ENCODE results near the gene LSAMP. TPM values are rescaled to one million over a fixed set of nuclear protein-coding genes. Genes with fewer than 3 reads are reported as not detected.

LSAMP gene
- total RNA-seq, 1 donor from 2014 or later = 16.4 TPM

DNA sequence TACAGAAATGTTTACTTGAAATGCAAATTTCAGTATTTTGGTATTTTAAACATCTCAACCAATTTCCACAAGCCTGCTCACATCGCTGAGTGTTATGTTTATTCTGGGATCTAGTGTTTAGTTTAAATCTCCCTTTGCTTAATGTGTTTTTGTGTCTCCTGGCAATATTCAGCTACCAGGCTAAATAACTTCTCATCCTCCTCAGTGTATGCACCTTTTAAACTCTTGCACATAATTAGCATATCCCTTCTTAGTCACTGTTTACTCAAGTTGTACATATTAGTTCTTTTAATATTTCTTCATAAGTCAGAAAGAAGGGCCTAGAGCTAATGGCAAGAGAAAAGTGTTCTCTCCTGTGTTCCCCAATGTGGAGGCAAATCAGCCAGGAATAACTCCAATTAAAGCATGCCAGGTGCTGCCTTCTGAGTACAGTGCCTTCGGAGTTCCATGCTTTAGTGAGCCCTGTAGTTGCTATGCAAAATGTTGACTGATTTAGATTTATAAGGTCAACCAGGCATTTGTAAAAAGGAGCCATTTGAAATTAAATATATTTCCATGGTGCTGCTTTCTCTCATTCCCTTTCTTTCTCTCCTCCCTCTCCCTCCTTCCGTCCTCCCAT lies 587.7 kb downstream of the LSAMP start:
- TF ChIP-seq, protein P1, sequence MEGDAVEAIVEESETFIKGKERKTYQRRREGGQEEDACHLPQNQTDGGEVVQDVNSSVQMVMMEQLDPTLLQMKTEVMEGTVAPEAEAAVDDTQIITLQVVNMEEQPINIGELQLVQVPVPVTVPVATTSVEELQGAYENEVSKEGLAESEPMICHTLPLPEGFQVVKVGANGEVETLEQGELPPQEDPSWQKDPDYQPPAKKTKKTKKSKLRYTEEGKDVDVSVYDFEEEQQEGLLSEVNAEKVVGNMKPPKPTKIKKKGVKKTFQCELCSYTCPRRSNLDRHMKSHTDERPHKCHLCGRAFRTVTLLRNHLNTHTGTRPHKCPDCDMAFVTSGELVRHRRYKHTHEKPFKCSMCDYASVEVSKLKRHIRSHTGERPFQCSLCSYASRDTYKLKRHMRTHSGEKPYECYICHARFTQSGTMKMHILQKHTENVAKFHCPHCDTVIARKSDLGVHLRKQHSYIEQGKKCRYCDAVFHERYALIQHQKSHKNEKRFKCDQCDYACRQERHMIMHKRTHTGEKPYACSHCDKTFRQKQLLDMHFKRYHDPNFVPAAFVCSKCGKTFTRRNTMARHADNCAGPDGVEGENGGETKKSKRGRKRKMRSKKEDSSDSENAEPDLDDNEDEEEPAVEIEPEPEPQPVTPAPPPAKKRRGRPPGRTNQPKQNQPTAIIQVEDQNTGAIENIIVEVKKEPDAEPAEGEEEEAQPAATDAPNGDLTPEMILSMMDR (IDR thresholded peaks at IDR 0.05; ENCODE audit: insufficient read depth, low read depth, low read length) = no peak
- TF ChIP-seq EZH2 (IDR thresholded peaks at IDR 0.05; ENCODE audit: insufficient read depth, low read length) = no peak
- Histone ChIP-seq H4K20me1 (ENCODE audit: insufficient read depth, low read length) (no peaks in the 10 kb centered on the region), H3K9me3 (ENCODE audit: insufficient read depth, low read depth, low read length) (no peaks in the 10 kb centered on the region), H2AFZ (ENCODE audit: low read depth, low read length) (no peak overlapping the region), H3K27ac (ENCODE audit: low read depth, low read length) (no peak overlapping the region), H3K79me2 (ENCODE audit: insufficient read depth, low read length) (no peaks in the 10 kb centered on the region), H3K27me3 (ENCODE audit: insufficient read depth, low read length) (no peaks in the 10 kb centered on the region), H3K36me3 (ENCODE audit: insufficient read depth, low read length) (no peaks in the 10 kb centered on the region), H3K4me3 (ENCODE audit: insufficient read depth, low read depth, low read length) (no peak overlapping the region), H3K4me1 (ENCODE audit: insufficient read depth, low read length) (peaks cover 4% of the 10 kb centered on the region), H3K4me2 (ENCODE audit: low read length) (no peak overlapping the region), H3K9ac (ENCODE audit: low read length) (no peak overlapping the region)
- FAIRE-seq (no peak), DNase-seq (ENCODE audit: low read depth) (peak; percentile 25)
- Mint-ChIP-seq H3K4me1 (ENCODE audit: low read depth, unreplicated experiment) (peaks cover 5% of the 10 kb centered on the region), H3K36me3 (ENCODE audit: low read depth, unreplicated experiment) (no peaks in the 10 kb centered on the region), H3K27ac (ENCODE audit: unreplicated experiment) (no peak overlapping the region), H3K27me3 (ENCODE audit: low read depth, unreplicated experiment) (no peaks in the 10 kb centered on the region), H3K9me3 (ENCODE audit: unreplicated experiment) (no peaks in the 10 kb centered on the region), H3K4me3 (ENCODE audit: unreplicated experiment) (no peak overlapping the region)

DNA sequence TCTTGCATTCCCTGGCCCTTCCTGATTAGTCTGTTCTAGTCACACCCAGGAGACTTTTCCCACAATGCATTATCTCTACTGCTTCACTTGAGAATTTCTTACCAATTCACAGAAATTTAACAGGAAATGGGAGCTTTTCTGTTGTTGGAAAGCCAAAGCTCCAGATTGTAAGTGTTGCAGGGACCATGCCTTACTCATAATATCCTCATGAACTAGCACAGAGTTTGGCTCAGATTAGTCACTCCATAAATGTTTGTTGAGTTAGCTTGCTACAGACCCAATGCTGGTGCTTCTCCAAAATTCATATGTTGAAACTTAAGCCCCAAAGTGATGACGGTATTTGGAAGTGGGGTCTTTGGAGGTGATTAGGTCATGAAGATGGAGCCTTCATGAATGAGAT lies 589.4 kb downstream of the LSAMP start:
- Mint-ChIP-seq H3K27ac (ENCODE audit: unreplicated experiment) (no peak overlapping the region), H3K9me3 (ENCODE audit: unreplicated experiment) (no peaks in the 10 kb centered on the region)

DNA sequence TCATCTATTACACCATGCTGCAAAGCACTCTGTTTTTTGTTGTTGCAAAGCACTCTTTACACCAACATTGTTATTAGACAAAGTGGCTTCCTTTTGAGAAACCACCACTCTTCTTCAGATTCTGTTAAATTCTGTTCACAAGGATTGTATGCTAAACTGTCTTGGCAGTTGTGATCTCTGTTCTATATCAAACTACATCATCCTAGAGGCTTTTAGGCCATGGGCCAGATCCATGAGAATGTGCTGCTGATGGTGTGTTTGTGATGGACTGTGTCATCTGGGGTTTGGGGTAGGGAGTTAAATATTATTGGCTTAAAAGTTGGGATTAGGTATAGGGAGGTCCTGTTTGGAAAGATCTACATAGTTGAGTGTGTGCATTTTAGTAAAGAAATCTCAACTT lies 592.2 kb downstream of the LSAMP start:
- Histone ChIP-seq H3K27me3 (ENCODE audit: insufficient read depth, low read length) (no peaks in the 10 kb centered on the region), H3K79me2 (ENCODE audit: insufficient read depth, low read length) (no peaks in the 10 kb centered on the region), H3K4me1 (ENCODE audit: insufficient read depth, low read length) (peaks cover 4% of the 10 kb centered on the region), H2AFZ (ENCODE audit: low read depth, low read length) (no peak overlapping the region), H3K36me3 (ENCODE audit: insufficient read depth, low read length) (no peaks in the 10 kb centered on the region), H3K4me2 (ENCODE audit: low read length) (no peak overlapping the region), H3K4me3 (ENCODE audit: insufficient read depth, low read depth, low read length) (no peak overlapping the region), H3K27ac (ENCODE audit: low read depth, low read length) (no peak overlapping the region), H4K20me1 (ENCODE audit: insufficient read depth, low read length) (no peaks in the 10 kb centered on the region), H3K9me3 (ENCODE audit: insufficient read depth, low read depth, low read length) (no peaks in the 10 kb centered on the region), H3K9ac (ENCODE audit: low read length) (no peak overlapping the region)
- Mint-ChIP-seq H3K4me1 (ENCODE audit: low read depth, unreplicated experiment) (peaks cover 7% of the 10 kb centered on the region), H3K9me3 (ENCODE audit: unreplicated experiment) (no peaks in the 10 kb centered on the region), H3K4me3 (ENCODE audit: unreplicated experiment) (no peak overlapping the region), H3K27ac (ENCODE audit: unreplicated experiment) (no peak overlapping the region), H3K27me3 (ENCODE audit: low read depth, unreplicated experiment) (no peaks in the 10 kb centered on the region), H3K36me3 (ENCODE audit: low read depth, unreplicated experiment) (no peaks in the 10 kb centered on the region)
- no peak for DNase-seq (ENCODE audit: low read depth)
- FAIRE-seq = no peak
- TF ChIP-seq, protein P1 (IDR thresholded peaks at IDR 0.05; ENCODE audit: insufficient read depth, low read depth, low read length) = no peak
- no peak for TF ChIP-seq EZH2 (IDR thresholded peaks at IDR 0.05; ENCODE audit: insufficient read depth, low read length)

More for the DNA sequence above, 589.4 kb downstream of the LSAMP start:
- Histone ChIP-seq H3K9ac (ENCODE audit: low read length) (no peak overlapping the region), H2AFZ (ENCODE audit: low read depth, low read length) (no peak overlapping the region), H3K9me3 (ENCODE audit: insufficient read depth, low read depth, low read length) (no peaks in the 10 kb centered on the region), H3K4me2 (ENCODE audit: low read length) (no peak overlapping the region), H3K27ac (ENCODE audit: low read depth, low read length) (no peak overlapping the region), H3K4me3 (ENCODE audit: insufficient read depth, low read depth, low read length) (no peak overlapping the region), H3K36me3 (ENCODE audit: insufficient read depth, low read length) (no peaks in the 10 kb centered on the region), H3K27me3 (ENCODE audit: insufficient read depth, low read length) (no peaks in the 10 kb centered on the region), H3K4me1 (ENCODE audit: insufficient read depth, low read length) (peaks cover 4% of the 10 kb centered on the region), H3K79me2 (ENCODE audit: insufficient read depth, low read length) (no peaks in the 10 kb centered on the region), H4K20me1 (ENCODE audit: insufficient read depth, low read length) (no peaks in the 10 kb centered on the region)
- no peak for FAIRE-seq
- Mint-ChIP-seq H3K27me3 (ENCODE audit: low read depth, unreplicated experiment) (no peaks in the 10 kb centered on the region), H3K4me3 (ENCODE audit: unreplicated experiment) (no peak overlapping the region), H3K36me3 (ENCODE audit: low read depth, unreplicated experiment) (no peaks in the 10 kb centered on the region), H3K4me1 (ENCODE audit: low read depth, unreplicated experiment) (peaks cover 5% of the 10 kb centered on the region)
- TF ChIP-seq, protein P1 (IDR thresholded peaks at IDR 0.05; ENCODE audit: insufficient read depth, low read depth, low read length) = no peak
- no peak for TF ChIP-seq EZH2 (IDR thresholded peaks at IDR 0.05; ENCODE audit: insufficient read depth, low read length)
- peak; percentile 32 for DNase-seq (ENCODE audit: low read depth)

All from astrocyte (in vitro differentiated cells and primary cell).